Lower leg skin (tissue), 3 donors: Measurements from ENCODE around the gene PEDS1.

Source experiments
- POLR2A ChIP-seq, 2 donors: fragments of 450-650 bp; IDR thresholded peaks; one replicate each; pipeline ENCODE4 v1.6.1; 2016 to 2017; ENCODE audit warnings: antibody characterized with exemption in 2 of 2, mild to moderate bottlenecking in 1 of 2, moderate library complexity in 1 of 2
- TF ChIP-seq, protein P1 (sequence below), 3 donors: fragments of 450-650 bp; IDR thresholded peaks; one replicate each; pipeline ENCODE4 v1.5.1; 2016; ENCODE audit warnings: antibody characterized with exemption in 3 of 3, mild to moderate bottlenecking in 3 of 3, moderate library complexity in 2 of 3

GRCh38 chr20:50122763-50123162, 30.8 kb downstream of the PEDS1 start:
- TF ChIP-seq POLR2A (IDR thresholded peaks at IDR 0.05) = no peak
- TF ChIP-seq, protein P1, sequence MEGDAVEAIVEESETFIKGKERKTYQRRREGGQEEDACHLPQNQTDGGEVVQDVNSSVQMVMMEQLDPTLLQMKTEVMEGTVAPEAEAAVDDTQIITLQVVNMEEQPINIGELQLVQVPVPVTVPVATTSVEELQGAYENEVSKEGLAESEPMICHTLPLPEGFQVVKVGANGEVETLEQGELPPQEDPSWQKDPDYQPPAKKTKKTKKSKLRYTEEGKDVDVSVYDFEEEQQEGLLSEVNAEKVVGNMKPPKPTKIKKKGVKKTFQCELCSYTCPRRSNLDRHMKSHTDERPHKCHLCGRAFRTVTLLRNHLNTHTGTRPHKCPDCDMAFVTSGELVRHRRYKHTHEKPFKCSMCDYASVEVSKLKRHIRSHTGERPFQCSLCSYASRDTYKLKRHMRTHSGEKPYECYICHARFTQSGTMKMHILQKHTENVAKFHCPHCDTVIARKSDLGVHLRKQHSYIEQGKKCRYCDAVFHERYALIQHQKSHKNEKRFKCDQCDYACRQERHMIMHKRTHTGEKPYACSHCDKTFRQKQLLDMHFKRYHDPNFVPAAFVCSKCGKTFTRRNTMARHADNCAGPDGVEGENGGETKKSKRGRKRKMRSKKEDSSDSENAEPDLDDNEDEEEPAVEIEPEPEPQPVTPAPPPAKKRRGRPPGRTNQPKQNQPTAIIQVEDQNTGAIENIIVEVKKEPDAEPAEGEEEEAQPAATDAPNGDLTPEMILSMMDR (IDR thresholded peaks at IDR 0.05) = no peak
